Small intestine (tissue), 7 donors: ENCODE data around the gene DMKN. TPM values are rescaled to one million over a fixed set of nuclear protein-coding genes. Genes with fewer than 3 reads are reported as not detected.

Experiments used
- DNase-seq, 2 donors: peaks; one replicate each; pipeline versions ENCODE4 v3.0.0 to v3.0.0-alpha.2; 2013
- FAIRE-seq: peaks from 2 replicates; lab custom pipeline; 2012; peaks lifted over from hg19 to GRCh38; lab: Jason Lieb, UNC
- H3K27ac ChIP-seq, 3 donors: one replicate each; pipeline ENCODE4 v1.5.1; 2013; ENCODE audit warnings: low read length in 2 of 3, mild to moderate bottlenecking in 2 of 3, control low read depth in 1 of 3, inconsistent platforms in 1 of 3, low read depth in 1 of 3, moderate library complexity in 1 of 3
- H3K27me3 ChIP-seq, 3 donors: one replicate each; pipeline ENCODE4 v1.6.1; 2013; ENCODE audit warnings: low read length in 3 of 3, inconsistent platforms in 1 of 3; ENCODE audit not compliant: control insufficient read depth in 3 of 3, insufficient read depth in 3 of 3
- H3K36me3 ChIP-seq, 3 donors: one replicate each; pipeline ENCODE4 v1.6.1; 2013; ENCODE audit warnings: low read length in 3 of 3, inconsistent platforms in 1 of 3, low read depth in 1 of 3, mild to moderate bottlenecking in 1 of 3, moderate library complexity in 1 of 3; ENCODE audit not compliant: control insufficient read depth in 3 of 3, insufficient read depth in 2 of 3
- H3K4me1 ChIP-seq, 3 donors: one replicate each; pipeline ENCODE4 v1.6.1; 2013; ENCODE audit warnings: low read length in 2 of 3, inconsistent platforms in 1 of 3, low read depth in 1 of 3, mild to moderate bottlenecking in 1 of 3, moderate library complexity in 1 of 3; ENCODE audit not compliant: control insufficient read depth in 3 of 3, insufficient read depth in 2 of 3
- H3K4me3 ChIP-seq, 3 donors: one replicate each; pipeline ENCODE4 v1.5.1; 2013; ENCODE audit warnings: low read length in 3 of 3, control low read depth in 1 of 3, inconsistent platforms in 1 of 3, low read depth in 1 of 3, mild to moderate bottlenecking in 1 of 3, moderate library complexity in 1 of 3
- H3K9me3 ChIP-seq, 2 donors: one replicate each; pipeline ENCODE4 v1.6.1; 2013; ENCODE audit warnings: low read depth in 1 of 2, low read length in 1 of 2; ENCODE audit not compliant: control insufficient read depth in 2 of 2, insufficient read depth in 1 of 2
- WGBS, 3 donors: extraction: QIAGEN DNeasy Blood & Tissue Kit; methylation state at CpG; one replicate each; pipeline ENCODE4 v1.1.7; 2013; 5-methylcytosine and 5-hydroxymethylcytosine counted together
- polyA plus RNA-seq, 4 donors: library from polyadenylated mRNA; stranded (reverse) in 3 of 4; unstranded in 1 of 4; fragments of 200-250 nt in 3 of 4; fragments of 120-200 nt in 1 of 4; gene quantifications; one replicate each; pipeline versions ENCODE4 v1.2.1 to v1.2.3, GENCODE V29; 2013
- donor health status: healthy with polysubstance abuse.
- donor health status: control.
- donor health status: control.
- donor health status: Bipolar disorder and iron deficiency.
- donor health status: healthy.

DMKN gene
- polyA plus RNA-seq, 4 donors, result 4.7 to 36.9 (median 7.6) TPM; not detected in 1

GRCh38 chr19:35558400-35559280, 45.2 kb upstream of the DMKN start:
- no peak for DNase-seq
- Histone ChIP-seq H3K27ac (no peak overlapping the region), H3K4me3 (peak overlapping the region in 1 of 3 donors; percentile 24), H3K4me1 (no peaks in the 10 kb centered on the region), H3K36me3 (no peaks in the 10 kb centered on the region), H3K27me3 (peaks cover 3 to 35% (median 11%) of the 10 kb centered on the region in 3 donors), H3K9me3 (no peaks in the 10 kb centered on the region)
- FAIRE-seq, result no peak
- 31 to 41% (median 35%) methylated on average over 45 to 53 of the region's 53 CpGs for WGBS, 3 donors

- no peak overlapping the region for H3K27ac ChIP-seq
- DNase-seq (peak; percentile 31 to 65), FAIRE-seq (no peak)
- H3K4me3 ChIP-seq, result peak overlapping the region in 1 of 3 donors; percentile 24
- peaks cover 3 to 35% (median 11%) of the 10 kb centered on the region in 3 donors for H3K27me3 ChIP-seq
- H3K9me3 ChIP-seq, result no peaks in the 10 kb centered on the region
- H3K36me3 ChIP-seq, result no peaks in the 10 kb centered on the region
- WGBS, 3 donors, result 5 to 9% (median 8%) methylated on average over 36 to 60 of the region's 60 CpGs
- H3K4me1 ChIP-seq, result no peaks in the 10 kb centered on the region
Observed at GRCh38 chr19:35557539-35558399, 44.3 kb upstream of the DMKN start.

GRCh38 chr19:35556846-35557538, 43.5 kb upstream of the DMKN start:
- DNase-seq, result no peak
- Histone ChIP-seq H3K4me1 (no peaks in the 10 kb centered on the region), H3K4me3 (no peak overlapping the region), H3K36me3 (no peaks in the 10 kb centered on the region), H3K27ac (no peak overlapping the region), H3K9me3 (no peaks in the 10 kb centered on the region), H3K27me3 (peaks cover 3 to 35% (median 11%) of the 10 kb centered on the region in 3 donors)
- WGBS, 3 donors, result 77 to 87% (median 84%) methylated on average over 16 of the region's 16 CpGs
- FAIRE-seq, result no peak

- H3K27me3 ChIP-seq, result peaks cover 3 to 31% (median 11%) of the 10 kb centered on the region in 3 donors
- H3K36me3 ChIP-seq, result peaks cover 0 to 2% (median 0%) of the 10 kb centered on the region in 3 donors
- H3K27ac ChIP-seq, result no peak overlapping the region
- 76 to 84% (median 83%) methylated on average over 9 of the region's 9 CpGs for WGBS, 3 donors
- DNase-seq, result no peak
- FAIRE-seq, result no peak
- no peaks in the 10 kb centered on the region for H3K4me1 ChIP-seq
- H3K4me3 ChIP-seq, result no peak overlapping the region
- H3K9me3 ChIP-seq, result no peaks in the 10 kb centered on the region
Observed at GRCh38 chr19:35556025-35556590, 42.7 kb upstream of the DMKN start.

- Histone ChIP-seq H3K27ac (no peak overlapping the region), H3K4me1 (no peaks in the 10 kb centered on the region), H3K4me3 (no peak overlapping the region), H3K36me3 (peaks cover 0 to 8% (median 0%) of the 10 kb centered on the region in 3 donors), H3K9me3 (no peaks in the 10 kb centered on the region), H3K27me3 (peaks cover 3 to 31% (median 11%) of the 10 kb centered on the region in 3 donors)
- 69 to 74% (median 71%) methylated on average over 24 to 30 of the region's 30 CpGs for WGBS, 3 donors
- FAIRE-seq (no peak), DNase-seq (no peak)
Observed at GRCh38 chr19:35555301-35556005, 42.0 kb upstream of the DMKN start.

GRCh38 chr19:35554076-35554475, 40.6 kb upstream of the DMKN start:
- FAIRE-seq (no peak), DNase-seq (no peak)
- H3K27me3 ChIP-seq, result peaks cover 3 to 24% (median 3%) of the 10 kb centered on the region in 3 donors

GRCh38 chr19:35553385-35554000, 40.0 kb upstream of the DMKN start:
- Histone ChIP-seq H3K27ac (no peak overlapping the region), H3K4me3 (no peak overlapping the region), H3K27me3 (peaks cover 0 to 18% (median 3%) of the 10 kb centered on the region in 3 donors), H3K4me1 (no peaks in the 10 kb centered on the region), H3K9me3 (no peaks in the 10 kb centered on the region), H3K36me3 (peaks cover 0 to 22% (median 0%) of the 10 kb centered on the region in 3 donors)
- FAIRE-seq (no peak), DNase-seq (no peak)
- 62 to 75% (median 67%) methylated on average over 13 to 14 of the region's 14 CpGs for WGBS, 3 donors

More at GRCh38 chr19:35554076-35554475, 40.6 kb upstream of the DMKN start:
- H3K9me3 ChIP-seq, result no peaks in the 10 kb centered on the region
- H3K4me3 ChIP-seq, result no peak overlapping the region
- peaks cover 0 to 17% (median 0%) of the 10 kb centered on the region in 3 donors for H3K36me3 ChIP-seq
- H3K27ac ChIP-seq, result no peak overlapping the region
- no peaks in the 10 kb centered on the region for H3K4me1 ChIP-seq
- WGBS, 3 donors, result 53 to 69% (median 59%) methylated on average over 5 of the region's 5 CpGs
